A673 (cell line): ENCODE measurements around the gene SLC5A6. TPM values are rescaled to one million over a fixed set of nuclear protein-coding genes. Genes with fewer than 3 reads are reported as not detected.

Experiments used
- BruUV-seq: library from RNA; stranded (reverse); fragments of 400-500 nt; replicated peaks from 2 replicates; lab custom pipeline; 2021; lab: Mats Ljungman, UMichigan
- CTCF ChIA-PET: fragments of 300-600 bp; sonication (Branson Sonifier 250); formaldehyde crosslinking; loops from one replicate; lab custom pipeline; 2022; ENCODE audit warnings: antibody characterized with exemption; lab: Charles Lee
- POLR2A ChIA-PET: fragments of 300-600 bp; sonication (Branson Sonifier 250); formaldehyde crosslinking; loops from one replicate; lab custom pipeline; 2022; ENCODE audit warnings: antibody characterized with exemption; ENCODE audit not compliant: low non-redundant PET; lab: Charles Lee
- DNase-seq: peaks from one replicate; pipeline ENCODE4 v3.0.0-alpha.2; 2015; ENCODE audit warnings: low spot score
- H3K27ac ChIP-seq: fragments of 200-600 bp; sonication (generic); 2 replicates; pipeline ENCODE4 v1.5.1; 2016; ENCODE audit warnings: mixed run types, low read depth, mild to moderate bottlenecking, mixed read lengths, antibody characterized with exemption, low read length; ENCODE audit not compliant: poor library complexity, severe bottlenecking
- H3K27me3 ChIP-seq: fragments of 200-600 bp; sonication (generic); replicated peaks from 2 replicates; pipeline ENCODE4 v1.6.1; 2017; ENCODE audit warnings: mixed run types, low read depth, mild to moderate bottlenecking, mixed read lengths, antibody characterized with exemption, low read length; ENCODE audit not compliant: insufficient read depth, poor library complexity
- H3K36me3 ChIP-seq: fragments of 200-600 bp; sonication (generic); 2 replicates; pipeline ENCODE4 v1.6.1; 2016; ENCODE audit warnings: mixed run types, mild to moderate bottlenecking, mixed read lengths, antibody characterized with exemption, low read length; ENCODE audit not compliant: insufficient read depth, poor library complexity, severe bottlenecking
- H3K4me1 ChIP-seq: fragments of 200-600 bp; sonication (generic); 2 replicates; pipeline ENCODE4 v1.6.1; 2017; ENCODE audit warnings: mixed run types, mild to moderate bottlenecking, mixed read lengths, antibody characterized with exemption, low read length; ENCODE audit not compliant: insufficient read depth, poor library complexity, severe bottlenecking
- H3K4me3 ChIP-seq: fragments of 200-600 bp; sonication (generic); 2 replicates; pipeline ENCODE4 v1.5.1; 2016; ENCODE audit warnings: low read depth, mixed run types, mild to moderate bottlenecking, mixed read lengths, low read length; ENCODE audit not compliant: poor library complexity, severe bottlenecking
- H3K9me3 ChIP-seq: fragments of 200-600 bp; sonication (generic); 2 replicates; pipeline ENCODE4 v1.6.1; 2016; ENCODE audit warnings: mixed run types, low read depth, mild to moderate bottlenecking, mixed read lengths, antibody characterized with exemption, low read length; ENCODE audit not compliant: poor library complexity, severe bottlenecking
- EZH2 ChIP-seq: fragments of 200-600 bp; sonication (generic); IDR thresholded peaks from 2 replicates; pipeline ENCODE4 v1.6.1; 2017; ENCODE audit warnings: borderline replicate concordance, low read depth, mild to moderate bottlenecking, mixed read lengths, antibody characterized with exemption, low read length; ENCODE audit not compliant: poor library complexity, severe bottlenecking
- intact Hi-C: fragments of 100-400 bp; cut with micrococcal nuclease; formaldehyde crosslinking; loops from one replicate; pipeline ENCODE4 v1.10.0; 2022; ENCODE audit not compliant: unreplicated experiment
- total RNA-seq: library from RNA; stranded (reverse); gene quantifications from 2 replicates; pipeline ENCODE4 v1.2.3, GENCODE V29; 2021
- TF ChIP-seq, protein P1 (sequence below): fragments of 300-800, 200-600 bp; sonication (generic); conservative IDR thresholded peaks from 2 replicates; pipeline ENCODE4 v1.5.1; 2017; ENCODE audit warnings: low read depth, mild to moderate bottlenecking, antibody characterized with exemption, low read length, moderate library complexity, mixed read lengths

Gene SLC5A6
- total RNA-seq, 1 experiment from 2014 or later, result 515 TPM

DNA sequence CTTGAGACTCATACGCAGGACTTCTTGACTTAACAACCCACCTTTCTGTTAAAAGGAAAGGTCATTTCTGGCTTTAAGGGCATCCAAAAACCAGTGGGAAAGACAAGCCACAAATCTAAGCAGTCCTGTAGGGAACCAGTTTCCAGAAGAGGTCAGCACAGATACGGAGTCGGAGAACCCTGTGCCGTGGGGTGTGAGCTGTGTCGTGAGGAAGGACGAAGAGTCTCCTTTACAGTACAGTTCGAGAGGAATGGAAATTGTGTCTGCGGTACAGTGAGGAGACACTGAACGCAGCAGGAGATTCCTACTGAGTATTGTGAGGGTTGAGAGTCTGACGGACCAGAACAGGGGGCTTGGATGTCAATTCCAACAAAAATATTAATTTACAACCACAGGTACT lies 33.0 kb upstream of the SLC5A6 start:
- no TSS peak for BruUV-seq
- no peak for TF ChIP-seq EZH2
- TF ChIP-seq, protein P1, sequence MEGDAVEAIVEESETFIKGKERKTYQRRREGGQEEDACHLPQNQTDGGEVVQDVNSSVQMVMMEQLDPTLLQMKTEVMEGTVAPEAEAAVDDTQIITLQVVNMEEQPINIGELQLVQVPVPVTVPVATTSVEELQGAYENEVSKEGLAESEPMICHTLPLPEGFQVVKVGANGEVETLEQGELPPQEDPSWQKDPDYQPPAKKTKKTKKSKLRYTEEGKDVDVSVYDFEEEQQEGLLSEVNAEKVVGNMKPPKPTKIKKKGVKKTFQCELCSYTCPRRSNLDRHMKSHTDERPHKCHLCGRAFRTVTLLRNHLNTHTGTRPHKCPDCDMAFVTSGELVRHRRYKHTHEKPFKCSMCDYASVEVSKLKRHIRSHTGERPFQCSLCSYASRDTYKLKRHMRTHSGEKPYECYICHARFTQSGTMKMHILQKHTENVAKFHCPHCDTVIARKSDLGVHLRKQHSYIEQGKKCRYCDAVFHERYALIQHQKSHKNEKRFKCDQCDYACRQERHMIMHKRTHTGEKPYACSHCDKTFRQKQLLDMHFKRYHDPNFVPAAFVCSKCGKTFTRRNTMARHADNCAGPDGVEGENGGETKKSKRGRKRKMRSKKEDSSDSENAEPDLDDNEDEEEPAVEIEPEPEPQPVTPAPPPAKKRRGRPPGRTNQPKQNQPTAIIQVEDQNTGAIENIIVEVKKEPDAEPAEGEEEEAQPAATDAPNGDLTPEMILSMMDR, result no peak

DNA sequence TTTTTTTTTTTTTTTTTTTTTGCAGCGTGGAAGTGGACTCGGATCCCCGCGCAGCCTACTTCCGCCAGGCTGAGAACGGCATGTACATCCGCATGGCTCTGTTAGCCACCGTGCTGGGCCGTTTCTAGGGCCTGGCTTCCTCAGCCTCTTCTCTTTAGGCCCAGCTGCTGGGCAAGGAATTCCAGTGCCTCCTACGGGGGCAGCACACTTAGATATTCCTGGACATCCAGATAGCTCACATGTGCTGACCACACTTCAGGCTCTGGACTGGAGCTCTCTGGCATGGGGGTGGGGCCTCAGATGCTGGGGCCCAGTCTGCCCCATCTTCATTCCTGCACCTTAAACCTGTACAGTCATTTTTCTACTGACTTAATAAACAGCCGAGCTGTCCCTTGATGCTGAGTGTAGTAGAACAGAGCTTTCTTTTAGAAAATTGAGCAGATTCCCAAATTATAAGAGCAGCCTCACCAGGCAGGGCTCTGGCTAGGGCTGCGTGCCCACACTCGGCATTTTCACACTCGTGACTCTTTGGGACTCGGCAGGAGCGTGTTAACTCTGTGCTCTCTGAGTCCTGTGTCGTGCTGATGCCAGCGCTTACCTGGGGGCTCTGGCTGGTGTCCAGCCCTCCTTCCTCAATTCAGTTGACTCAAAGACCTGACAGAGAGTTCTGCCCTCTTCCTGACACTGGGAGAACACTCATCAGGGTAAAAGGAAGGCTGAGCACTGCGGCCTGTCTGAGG lies 31.5 kb upstream of the SLC5A6 start:
- DNase-seq, result no peak
- Histone ChIP-seq H3K36me3 (peaks cover 62% of the 10 kb centered on the region), H3K27me3 (no peaks in the 10 kb centered on the region), H3K9me3 (no peaks in the 10 kb centered on the region), H3K4me3 (no peak overlapping the region), H3K4me1 (no peaks in the 10 kb centered on the region), H3K27ac (no peak overlapping the region)
- ChIA-PET CTCF (no interaction called here), POLR2A (no interaction called here)
- TSS peak; percentile 68 for BruUV-seq
- TF ChIP-seq, protein P1, result no peak
- TF ChIP-seq EZH2, result no peak
- intact Hi-C loops, result no loop called here

More for the DNA sequence above, 33.0 kb upstream of the SLC5A6 start:
- H3K4me3 ChIP-seq, result no peak overlapping the region
- H3K27ac ChIP-seq, result no peak overlapping the region
- no peaks in the 10 kb centered on the region for H3K9me3 ChIP-seq
- no peaks in the 10 kb centered on the region for H3K27me3 ChIP-seq
- DNase-seq, result no peak
- H3K36me3 ChIP-seq, result peaks cover 46% of the 10 kb centered on the region
- ChIA-PET CTCF (interaction anchor here (0.6 kb wide), 1 partner anchor 424 kb away, joined by 3 read pairs; no protein-coding TSS in a partner anchor), POLR2A (no interaction called here)
- no peaks in the 10 kb centered on the region for H3K4me1 ChIP-seq
- intact Hi-C loops, result no loop called here

DNA sequence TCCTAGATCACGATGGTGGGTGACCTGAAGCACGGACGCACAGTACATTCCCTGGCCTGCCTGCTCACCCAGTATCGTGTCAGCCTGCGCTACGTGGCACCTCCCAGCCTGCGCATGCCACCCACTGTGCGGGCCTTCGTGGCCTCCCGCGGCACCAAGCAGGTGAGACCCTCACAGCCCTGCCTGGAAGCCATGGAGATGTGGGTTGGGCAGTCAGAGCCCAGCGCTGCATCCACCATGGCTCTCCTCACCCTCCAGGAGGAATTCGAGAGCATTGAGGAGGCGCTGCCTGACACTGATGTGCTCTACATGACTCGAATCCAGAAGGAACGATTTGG lies 30.5 kb upstream of the SLC5A6 start:
- intact Hi-C loops, result no loop called here
- no peaks in the 10 kb centered on the region for H3K4me1 ChIP-seq
- no TSS peak for BruUV-seq
- no peak overlapping the region for H3K4me3 ChIP-seq
- H3K27me3 ChIP-seq, result no peaks in the 10 kb centered on the region
- POLR2A ChIA-PET, result no interaction called here
- H3K36me3 ChIP-seq, result peaks cover 71% of the 10 kb centered on the region
- H3K9me3 ChIP-seq, result no peaks in the 10 kb centered on the region
- CTCF ChIA-PET, result no interaction called here
- no peak for DNase-seq
- H3K27ac ChIP-seq, result no peak overlapping the region
- TF ChIP-seq EZH2, result no peak
- TF ChIP-seq, protein P1, result no peak
